ENCODE results near the gene IL21.
"Not testable (repeated sequence)": the region's sequence is repeated elsewhere in the genome, so short reads cannot be mapped to it uniquely, and the experiment has no call there.

Gene IL21

GRCh38 chr4:122621016-122621507 lies at the start of gene IL21:
Gene IL21 (minus strand): TSS chr4:122621066. CDS start chr4:122621011, 55 bp downstream.
- no peak for DNase-seq

- no peak for DNase-seq
Observed at GRCh38 chr4:122669911-122670738, 49.3 kb upstream of the IL21 start.

GRCh38 chr4:122668241-122668640 lies 47.4 kb upstream of the IL21 start:
- no peak for DNase-seq

- no peak for DNase-seq
Observed at GRCh38 chr4:122666527-122667245, 45.8 kb upstream of the IL21 start.

- DNase-seq = no peak
Observed at GRCh38 chr4:122665161-122665929, 44.5 kb upstream of the IL21 start.

GRCh38 chr4:122663814-122664610 lies 43.1 kb upstream of the IL21 start:
- no peak for DNase-seq

- no peak for DNase-seq
Observed at GRCh38 chr4:122663291-122663690, 42.4 kb upstream of the IL21 start.

- DNase-seq = no peak
Observed at GRCh38 chr4:122662701-122663100, 41.8 kb upstream of the IL21 start.

GRCh38 chr4:122661176-122662160 lies 40.6 kb upstream of the IL21 start:
- DNase-seq = no peak

- DNase-seq = no peak
Observed at GRCh38 chr4:122658818-122659295, 38.0 kb upstream of the IL21 start.

GRCh38 chr4:122658377-122658776 lies 37.5 kb upstream of the IL21 start:
- no peak for DNase-seq

- DNase-seq = no peak
Observed at GRCh38 chr4:122657553-122657952, 36.7 kb upstream of the IL21 start.

- not testable (repeated sequence) for DNase-seq
Observed at GRCh38 chr4:122656583-122656982, 35.7 kb upstream of the IL21 start.

- DNase-seq = peak in 1 of 2 experiments; percentile 3
Observed at GRCh38 chr4:122652379-122652778, 31.5 kb upstream of the IL21 start.

GRCh38 chr4:122650148-122650547 lies 29.3 kb upstream of the IL21 start:
- DNase-seq = no peak

- DNase-seq = no peak
Observed at GRCh38 chr4:122647656-122648055, 26.8 kb upstream of the IL21 start.

GRCh38 chr4:122643257-122643656 lies 22.4 kb upstream of the IL21 start:
- no peak for DNase-seq

- DNase-seq = no peak
Observed at GRCh38 chr4:122639181-122639580, 18.3 kb upstream of the IL21 start.

GRCh38 chr4:122636697-122637096 lies 15.8 kb upstream of the IL21 start:
- no peak for DNase-seq

- no peak for DNase-seq
Observed at GRCh38 chr4:122635205-122635604, 14.3 kb upstream of the IL21 start.

- no peak for DNase-seq
Observed at GRCh38 chr4:122633211-122633610, 12.3 kb upstream of the IL21 start.
